DND-41 (cell line): Measurements from ENCODE around the gene PPFIA1.

Experiments used
- ATAC-seq: fragments of 200-7000 bp; cut with Tn5 transposase; 3 replicates; pipeline ENCODE4 v1.9.1; 2021; ENCODE audit warnings: low read depth; ENCODE audit not compliant: insufficient read depth
- DNase-seq: peaks from one replicate; pipeline ENCODE4 v3.0.0-alpha.2; 2020
- H2AFZ ChIP-seq: 2 replicates; pipeline ENCODE4 v1.6.0; 2012; ENCODE audit warnings: low read depth, low read length
- H3K27ac ChIP-seq: 2 replicates; pipeline ENCODE4 v1.5.1; 2012; ENCODE audit warnings: low read length, inconsistent platforms
- H3K27me3 ChIP-seq: fragments of 200-600 bp; sonication (generic); 2 replicates; pipeline ENCODE4 v1.6.0; 2012; ENCODE audit warnings: low read length, mild to moderate bottlenecking, inconsistent platforms; ENCODE audit not compliant: insufficient read depth, poor library complexity
- H3K36me3 ChIP-seq: 2 replicates; pipeline ENCODE4 v1.5.1; 2012; ENCODE audit warnings: low read length, inconsistent platforms; ENCODE audit not compliant: insufficient read depth
- H3K4me1 ChIP-seq: 2 replicates; pipeline ENCODE4 v1.5.1; 2012; ENCODE audit warnings: mild to moderate bottlenecking, low read length; ENCODE audit not compliant: insufficient read depth
- H3K4me2 ChIP-seq: 2 replicates; pipeline ENCODE4 v1.6.0; 2012; ENCODE audit warnings: mild to moderate bottlenecking, moderate library complexity, low read length, inconsistent platforms; ENCODE audit not compliant: insufficient read depth
- H3K4me3 ChIP-seq, 2 experiments: fragments of 200-600 bp in 1 of 2; shearing (Covaris generic) in 1 of 2; 2 replicates each; pipeline ENCODE4 v1.5.1; 2012 to 2016; ENCODE audit warnings: inconsistent platforms in 2 of 2, low read length in 2 of 2, mild to moderate bottlenecking in 2 of 2, low read depth in 1 of 2, moderate library complexity in 1 of 2
- H3K79me2 ChIP-seq: 2 replicates; pipeline ENCODE4 v1.6.0; 2012; ENCODE audit warnings: low read length, inconsistent platforms; ENCODE audit not compliant: insufficient read depth
- H3K9ac ChIP-seq: 2 replicates; pipeline ENCODE4 v1.6.0; 2012; ENCODE audit warnings: low read depth, mild to moderate bottlenecking, inconsistent platforms, low read length, moderate library complexity
- H3K9me3 ChIP-seq: 2 replicates; pipeline ENCODE4 v1.5.1; 2012; ENCODE audit warnings: low read length, moderate library complexity, mild to moderate bottlenecking, inconsistent platforms; ENCODE audit not compliant: insufficient read depth, severe bottlenecking
- H4K20me1 ChIP-seq: 2 replicates; pipeline ENCODE4 v1.6.0; 2012; ENCODE audit warnings: low read length; ENCODE audit not compliant: insufficient read depth
- EZH2 ChIP-seq: IDR thresholded peaks from 3 replicates; pipeline ENCODE4 v1.6.1; 2012; ENCODE audit warnings: borderline replicate concordance, low read depth, mild to moderate bottlenecking, moderate library complexity, low read length, inconsistent platforms; ENCODE audit not compliant: severe bottlenecking
- TF ChIP-seq, protein P1 (sequence below): IDR thresholded peaks from 2 replicates; pipeline ENCODE4 v1.5.1; 2012; ENCODE audit warnings: borderline replicate concordance, low read length, moderate library complexity, mild to moderate bottlenecking; ENCODE audit not compliant: poor library complexity, severe bottlenecking; ENCODE audit errors: extremely low read depth

The PPFIA1 gene

DNA sequence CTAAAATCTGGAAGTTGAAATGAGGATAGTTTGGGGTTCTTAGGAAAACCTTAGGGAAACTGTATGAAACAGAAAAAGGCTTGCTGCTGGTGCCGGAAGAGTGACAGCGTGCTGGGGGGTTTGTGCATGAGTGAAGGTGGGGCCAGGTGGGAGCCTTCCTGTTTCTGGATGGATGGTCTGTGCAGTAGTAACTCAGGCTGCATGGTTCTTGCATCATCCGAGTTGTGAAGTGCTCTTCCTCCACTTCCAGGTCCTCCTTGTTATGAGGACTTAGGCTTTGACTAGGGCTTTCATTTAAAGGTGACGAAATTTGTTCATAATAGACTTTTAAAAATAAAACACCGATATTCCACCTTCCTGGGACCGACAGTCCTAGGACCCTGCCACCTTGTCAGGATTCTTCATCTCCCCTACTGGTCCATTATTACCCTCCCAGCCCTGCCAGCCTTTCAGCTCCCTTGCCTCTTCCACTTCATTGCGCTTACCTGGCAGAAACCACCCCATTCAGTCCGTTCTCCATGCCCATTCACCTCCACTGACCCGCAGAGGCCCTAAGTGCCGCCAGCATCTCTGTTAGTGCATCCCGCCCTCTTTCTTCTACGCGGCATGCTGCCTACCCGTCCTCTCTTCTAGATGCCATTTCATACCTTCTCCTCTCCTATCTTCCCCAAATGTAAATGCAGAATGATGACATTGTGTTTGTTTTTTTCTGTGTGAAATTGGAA, 47.3 kb downstream of the PPFIA1 start:
- TF ChIP-seq, protein P1, sequence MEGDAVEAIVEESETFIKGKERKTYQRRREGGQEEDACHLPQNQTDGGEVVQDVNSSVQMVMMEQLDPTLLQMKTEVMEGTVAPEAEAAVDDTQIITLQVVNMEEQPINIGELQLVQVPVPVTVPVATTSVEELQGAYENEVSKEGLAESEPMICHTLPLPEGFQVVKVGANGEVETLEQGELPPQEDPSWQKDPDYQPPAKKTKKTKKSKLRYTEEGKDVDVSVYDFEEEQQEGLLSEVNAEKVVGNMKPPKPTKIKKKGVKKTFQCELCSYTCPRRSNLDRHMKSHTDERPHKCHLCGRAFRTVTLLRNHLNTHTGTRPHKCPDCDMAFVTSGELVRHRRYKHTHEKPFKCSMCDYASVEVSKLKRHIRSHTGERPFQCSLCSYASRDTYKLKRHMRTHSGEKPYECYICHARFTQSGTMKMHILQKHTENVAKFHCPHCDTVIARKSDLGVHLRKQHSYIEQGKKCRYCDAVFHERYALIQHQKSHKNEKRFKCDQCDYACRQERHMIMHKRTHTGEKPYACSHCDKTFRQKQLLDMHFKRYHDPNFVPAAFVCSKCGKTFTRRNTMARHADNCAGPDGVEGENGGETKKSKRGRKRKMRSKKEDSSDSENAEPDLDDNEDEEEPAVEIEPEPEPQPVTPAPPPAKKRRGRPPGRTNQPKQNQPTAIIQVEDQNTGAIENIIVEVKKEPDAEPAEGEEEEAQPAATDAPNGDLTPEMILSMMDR, result no peak
- no peak for TF ChIP-seq EZH2
- H3K36me3 ChIP-seq, result peaks cover 42% of the 10 kb centered on the region
- H3K9me3 ChIP-seq, result no peaks in the 10 kb centered on the region
- no peak overlapping the region for H3K9ac ChIP-seq
- H3K79me2 ChIP-seq, result peaks cover 7% of the 10 kb centered on the region; the same call in 1 of the 2 replicates
- H4K20me1 ChIP-seq, result peaks cover 24% of the 10 kb centered on the region
- H3K27me3 ChIP-seq, result no peaks in the 10 kb centered on the region
- no peak overlapping the region for H3K27ac ChIP-seq
- no peaks in the 10 kb centered on the region for H3K4me1 ChIP-seq
- H3K4me2 ChIP-seq, result no peak overlapping the region
- ATAC-seq, result no peak
- H3K4me3 ChIP-seq, result no peak overlapping the region
- no peak for DNase-seq
- H2AFZ ChIP-seq, result no peak overlapping the region

DNA sequence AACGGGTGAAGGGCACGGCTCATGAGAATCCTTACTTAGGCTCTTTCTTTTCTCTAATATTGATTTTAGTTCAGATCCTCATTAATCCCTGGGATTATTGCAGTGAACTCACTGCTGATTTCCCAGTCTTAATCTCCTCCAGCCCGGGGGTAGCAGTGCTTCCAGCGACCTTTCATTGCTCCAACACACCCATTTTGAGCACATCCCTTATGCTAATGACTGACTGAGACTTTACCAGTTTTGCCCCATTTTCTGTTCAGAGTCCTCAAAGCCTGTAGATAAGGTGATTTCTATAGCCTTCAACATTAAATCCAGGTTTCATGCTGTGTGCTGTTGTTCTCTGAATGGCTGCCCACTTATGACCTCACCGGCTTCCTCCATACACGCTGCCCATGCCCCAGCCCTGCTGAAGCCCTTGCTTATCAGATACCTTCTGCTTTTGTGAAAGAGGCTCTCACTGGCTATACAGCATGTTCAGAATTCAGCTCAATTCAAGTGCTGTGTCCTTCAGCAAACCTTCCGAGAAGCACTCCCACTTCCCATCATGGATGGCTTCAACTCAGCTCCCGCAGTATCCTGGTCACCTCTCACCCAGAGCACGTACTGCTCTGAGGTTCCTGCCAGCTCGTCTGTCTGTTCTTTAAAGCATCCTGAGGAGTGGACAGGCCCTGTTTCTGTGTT, 49.0 kb downstream of the PPFIA1 start:
- no peak for ATAC-seq
- Histone ChIP-seq H3K4me2 (no peak overlapping the region), H3K4me1 (no peaks in the 10 kb centered on the region), H2AFZ (no peak overlapping the region), H3K79me2 (peaks cover 2% of the 10 kb centered on the region; the same call in 1 of the 2 replicates), H3K4me3 (no peak overlapping the region), H3K9ac (no peak overlapping the region), H4K20me1 (peaks cover 14% of the 10 kb centered on the region; the same call in 1 of the 2 replicates), H3K9me3 (no peaks in the 10 kb centered on the region), H3K27me3 (no peaks in the 10 kb centered on the region), H3K27ac (no peak overlapping the region), H3K36me3 (peaks cover 53% of the 10 kb centered on the region)
- TF ChIP-seq EZH2, result no peak
- TF ChIP-seq, protein P1, result no peak
- DNase-seq, result no peak

DNA sequence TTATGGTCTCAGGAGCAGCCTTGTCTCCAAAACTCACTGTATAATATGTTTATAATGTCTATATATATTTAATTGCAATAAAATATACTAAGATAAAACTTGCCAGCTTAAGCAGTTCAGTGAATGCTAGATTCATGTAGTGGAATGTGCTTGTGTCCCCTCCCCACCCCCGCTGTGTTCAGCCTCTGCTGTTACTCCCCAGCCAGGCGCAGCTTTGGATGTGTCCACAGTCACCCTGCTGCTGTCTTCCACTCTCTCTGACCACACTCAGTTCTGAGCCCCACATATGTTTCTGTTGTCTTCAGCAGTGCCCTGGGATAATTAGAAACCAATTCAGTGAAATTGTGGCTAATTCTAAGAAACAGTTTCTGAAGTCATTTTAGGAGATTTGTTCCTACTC, 52.2 kb downstream of the PPFIA1 start:
- Histone ChIP-seq H3K4me1 (no peaks in the 10 kb centered on the region), H3K4me2 (no peak overlapping the region), H3K9ac (no peak overlapping the region), H3K27me3 (no peaks in the 10 kb centered on the region), H4K20me1 (peaks cover 8% of the 10 kb centered on the region; the same call in 1 of the 2 replicates), H3K4me3 (no peak overlapping the region), H3K36me3 (peaks cover 79% of the 10 kb centered on the region), H3K27ac (no peak overlapping the region), H2AFZ (no peak overlapping the region), H3K9me3 (no peaks in the 10 kb centered on the region), H3K79me2 (no peaks in the 10 kb centered on the region)
- ATAC-seq (no peak), DNase-seq (no peak)
- no peak for TF ChIP-seq EZH2
- TF ChIP-seq, protein P1, result no peak
